GM18499 (cell line): Measurements from ENCODE around the gene AK8.

ENCODE experiments used
- ATAC-seq: cut with Tn5 transposase; IDR thresholded peaks from one replicate; pipeline ENCODE4 v1.9.1; 2021; ENCODE audit warnings: moderate number of reproducible peaks; ENCODE audit not compliant: insufficient read depth, unreplicated experiment

Gene AK8

GRCh38 chr9:132802121-132802795 lies 75.8 kb downstream of the AK8 start:
- ATAC-seq, result no peak

- no peak for ATAC-seq
Observed at GRCh38 chr9:132801659-132802058, 76.4 kb downstream of the AK8 start.

GRCh38 chr9:132800038-132800648 lies 77.9 kb downstream of the AK8 start:
- ATAC-seq, result no peak

- no peak for ATAC-seq
Observed at GRCh38 chr9:132798817-132799790, 79.0 kb downstream of the AK8 start.

- ATAC-seq, result no peak
Observed at GRCh38 chr9:132797861-132798659, 80.0 kb downstream of the AK8 start.

- no peak for ATAC-seq
Observed at GRCh38 chr9:132795511-132796303, 82.4 kb downstream of the AK8 start.

GRCh38 chr9:132794730-132795380 lies 83.2 kb downstream of the AK8 start:
- ATAC-seq, result no peak

GRCh38 chr9:132793606-132794580 lies 84.2 kb downstream of the AK8 start:
- no peak for ATAC-seq

GRCh38 chr9:132792547-132792946 lies 85.5 kb downstream of the AK8 start:
- ATAC-seq, result no peak

- ATAC-seq, result no peak
Observed at GRCh38 chr9:132791699-132792240, 86.3 kb downstream of the AK8 start.

GRCh38 chr9:132789719-132790118 lies 88.4 kb downstream of the AK8 start:
- ATAC-seq, result no peak

- no peak for ATAC-seq
Observed at GRCh38 chr9:132788378-132788777, 89.7 kb downstream of the AK8 start.

GRCh38 chr9:132787748-132788159 lies 90.3 kb downstream of the AK8 start:
- ATAC-seq, result no peak

- no peak for ATAC-seq
Observed at GRCh38 chr9:132784286-132784830, 93.7 kb downstream of the AK8 start.

GRCh38 chr9:132783006-132783405 lies 95.1 kb downstream of the AK8 start:
- no peak for ATAC-seq

- ATAC-seq, result no peak
Observed at GRCh38 chr9:132782037-132782436, 96.0 kb downstream of the AK8 start.
